MM.1S (cell line): ENCODE measurements around the gene MMP20.

Experiments
- EZH2 ChIP-seq: fragments of 300-600 bp; sonication (generic); optimal IDR thresholded peaks from 2 replicates; pipeline ENCODE3; 2017; ENCODE audit warnings: low read depth, mild to moderate bottlenecking, antibody characterized with exemption, low read length, mixed read lengths
- EZH2phosphoT487 ChIP-seq: fragments of 300-600 bp; sonication (generic); IDR thresholded peaks from 2 replicates; pipeline ENCODE4 v1.6.1; 2018; ENCODE audit warnings: antibody characterized with exemption, low read length
- TF ChIP-seq, protein P1 (sequence below): fragments of 300-600 bp; sonication (generic); IDR thresholded peaks from 2 replicates; pipeline ENCODE4 v1.5.1; 2016; ENCODE audit warnings: antibody characterized with exemption, low read length, mixed read lengths

DNA sequence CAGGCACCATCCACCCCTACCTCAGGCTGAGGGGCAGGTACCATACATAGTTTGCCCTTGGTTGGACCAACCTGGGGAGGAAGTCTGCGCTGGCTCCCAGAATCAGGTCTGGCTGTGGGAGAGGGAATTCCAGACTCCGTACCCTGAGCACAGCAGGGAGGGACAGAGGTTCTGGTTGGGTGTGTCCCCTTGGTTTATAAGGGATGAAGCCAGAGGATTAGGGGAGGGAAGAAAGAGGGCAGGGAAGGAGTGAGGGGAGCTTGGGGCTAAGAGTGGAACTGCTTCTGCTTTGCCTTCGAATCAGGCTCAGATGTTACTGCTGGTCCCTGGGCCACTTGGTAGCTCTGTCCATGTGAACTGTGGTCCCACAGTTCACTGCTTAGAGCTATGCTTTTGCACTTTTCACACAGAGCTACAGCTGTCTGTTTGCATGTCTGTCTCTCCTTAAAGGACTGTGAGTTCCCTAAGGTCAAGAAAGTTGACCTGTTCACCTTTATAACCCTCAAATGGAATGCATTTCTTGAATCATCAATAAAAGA is 9.2 kb downstream of the MMP20 start:
- TF ChIP-seq, protein P1, sequence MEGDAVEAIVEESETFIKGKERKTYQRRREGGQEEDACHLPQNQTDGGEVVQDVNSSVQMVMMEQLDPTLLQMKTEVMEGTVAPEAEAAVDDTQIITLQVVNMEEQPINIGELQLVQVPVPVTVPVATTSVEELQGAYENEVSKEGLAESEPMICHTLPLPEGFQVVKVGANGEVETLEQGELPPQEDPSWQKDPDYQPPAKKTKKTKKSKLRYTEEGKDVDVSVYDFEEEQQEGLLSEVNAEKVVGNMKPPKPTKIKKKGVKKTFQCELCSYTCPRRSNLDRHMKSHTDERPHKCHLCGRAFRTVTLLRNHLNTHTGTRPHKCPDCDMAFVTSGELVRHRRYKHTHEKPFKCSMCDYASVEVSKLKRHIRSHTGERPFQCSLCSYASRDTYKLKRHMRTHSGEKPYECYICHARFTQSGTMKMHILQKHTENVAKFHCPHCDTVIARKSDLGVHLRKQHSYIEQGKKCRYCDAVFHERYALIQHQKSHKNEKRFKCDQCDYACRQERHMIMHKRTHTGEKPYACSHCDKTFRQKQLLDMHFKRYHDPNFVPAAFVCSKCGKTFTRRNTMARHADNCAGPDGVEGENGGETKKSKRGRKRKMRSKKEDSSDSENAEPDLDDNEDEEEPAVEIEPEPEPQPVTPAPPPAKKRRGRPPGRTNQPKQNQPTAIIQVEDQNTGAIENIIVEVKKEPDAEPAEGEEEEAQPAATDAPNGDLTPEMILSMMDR, result no peak
- TF ChIP-seq EZH2 (no peak), EZH2phosphoT487 (no peak)
